Kidney epithelial cell (primary cell): ENCODE results near the gene ENPP6. TPM values are rescaled to one million over a fixed set of nuclear protein-coding genes. Genes with fewer than 3 reads are reported as not detected.

Experiments
- DNase-seq: peaks from one replicate; pipeline ENCODE4 v3.0.0-alpha.2; 2010; ENCODE audit warnings: low read depth
- H3K27me3 ChIP-seq: 2 replicates; pipeline ENCODE4 v1.6.0; 2011; ENCODE audit warnings: low read length; ENCODE audit not compliant: control insufficient read depth, insufficient read depth
- H3K36me3 ChIP-seq: 2 replicates; pipeline ENCODE4 v1.5.1; 2011; ENCODE audit warnings: low read length; ENCODE audit not compliant: control insufficient read depth, insufficient read depth
- H3K4me3 ChIP-seq: 2 replicates; pipeline ENCODE4 v1.5.1; 2011; ENCODE audit warnings: low read depth, mild to moderate bottlenecking, control low read depth, low read length
- CTCF ChIP-seq: IDR thresholded peaks from 2 replicates; pipeline ENCODE4 v1.5.1; 2011; ENCODE audit warnings: mild to moderate bottlenecking, moderate library complexity, low read length, control low read depth, inconsistent platforms; ENCODE audit not compliant: insufficient read depth, poor library complexity, severe bottlenecking
- total RNA-seq: library from RNA; depleted of rRNA; stranded (reverse); fragments of >200 nt; gene quantifications from 2 replicates; pipeline ENCODE4 v1.2.3, GENCODE V29; 2015

Gene ENPP6
- total RNA-seq, 1 donor from 2014 or later, result 0.04 TPM

DNA sequence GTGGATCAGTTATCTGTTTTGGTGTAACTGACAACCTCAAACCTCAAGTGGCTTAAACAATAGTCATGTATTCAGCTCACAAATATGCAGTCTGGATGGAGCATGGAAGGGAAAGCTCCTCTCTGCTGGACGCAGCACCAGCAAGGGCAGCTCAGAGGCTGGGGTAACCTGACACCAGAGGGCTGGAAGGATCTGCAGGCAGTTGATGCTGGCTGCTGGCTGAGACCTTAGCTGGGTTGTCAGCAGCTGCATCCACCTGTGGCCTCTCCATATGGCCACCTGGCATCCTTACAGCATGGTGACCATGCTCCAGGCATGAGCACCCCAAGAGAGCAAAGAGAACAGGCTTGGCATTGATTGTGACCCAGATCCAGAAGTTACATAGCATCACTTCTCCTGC, 46.7 kb downstream of the ENPP6 start:
- TF ChIP-seq CTCF, result no peak
- no peak overlapping the region for H3K4me3 ChIP-seq
- H3K27me3 ChIP-seq, result peaks cover 4% of the 10 kb centered on the region
- no peak for DNase-seq
- no peaks in the 10 kb centered on the region for H3K36me3 ChIP-seq

- no peak overlapping the region for H3K4me3 ChIP-seq
- H3K27me3 ChIP-seq, result peaks cover 4% of the 10 kb centered on the region
- TF ChIP-seq CTCF, result no peak
- H3K36me3 ChIP-seq, result no peaks in the 10 kb centered on the region
- no peak for DNase-seq
Observed at GRCh38 chr4:184169225-184169867, 48.3 kb downstream of the ENPP6 start.

- no peaks in the 10 kb centered on the region for H3K36me3 ChIP-seq
- peaks cover 4% of the 10 kb centered on the region for H3K27me3 ChIP-seq
- peak; percentile 14 for DNase-seq
- H3K4me3 ChIP-seq, result no peak overlapping the region
- peak; percentile 95 for TF ChIP-seq CTCF
Observed at GRCh38 chr4:184168406-184169019, 49.2 kb downstream of the ENPP6 start.

- Histone ChIP-seq H3K27me3 (peaks cover 7% of the 10 kb centered on the region), H3K36me3 (no peaks in the 10 kb centered on the region), H3K4me3 (no peak overlapping the region)
- no peak for TF ChIP-seq CTCF
- no peak for DNase-seq
Observed at GRCh38 chr4:184167576-184167975, 50.1 kb downstream of the ENPP6 start.

- peaks cover 7% of the 10 kb centered on the region for H3K27me3 ChIP-seq
- no peak for TF ChIP-seq CTCF
- no peak for DNase-seq
- no peak overlapping the region for H3K4me3 ChIP-seq
- H3K36me3 ChIP-seq, result no peaks in the 10 kb centered on the region
Observed at GRCh38 chr4:184166736-184167135, 50.9 kb downstream of the ENPP6 start.

- H3K4me3 ChIP-seq, result no peak overlapping the region
- no peak for TF ChIP-seq CTCF
- no peaks in the 10 kb centered on the region for H3K36me3 ChIP-seq
- peaks cover 7% of the 10 kb centered on the region for H3K27me3 ChIP-seq
- DNase-seq, result peak; percentile 31
Observed at GRCh38 chr4:184165291-184165690, 52.4 kb downstream of the ENPP6 start.
